Neural progenitor cell (in vitro differentiated cells): ENCODE measurements around the gene SLFN12L.

Experiments used
- CTCF ChIP-seq: fragments of 200-600 bp; sonication (generic); IDR thresholded peaks from 2 replicates; pipeline ENCODE4 v1.5.1; 2017; ENCODE audit warnings: antibody characterized with exemption, mild to moderate bottlenecking
- EZH2phosphoT487 ChIP-seq: fragments of 200-600 bp; sonication (generic); IDR thresholded peaks from 2 replicates; pipeline ENCODE4 v1.6.1; 2017; ENCODE audit warnings: antibody characterized with exemption

DNA sequence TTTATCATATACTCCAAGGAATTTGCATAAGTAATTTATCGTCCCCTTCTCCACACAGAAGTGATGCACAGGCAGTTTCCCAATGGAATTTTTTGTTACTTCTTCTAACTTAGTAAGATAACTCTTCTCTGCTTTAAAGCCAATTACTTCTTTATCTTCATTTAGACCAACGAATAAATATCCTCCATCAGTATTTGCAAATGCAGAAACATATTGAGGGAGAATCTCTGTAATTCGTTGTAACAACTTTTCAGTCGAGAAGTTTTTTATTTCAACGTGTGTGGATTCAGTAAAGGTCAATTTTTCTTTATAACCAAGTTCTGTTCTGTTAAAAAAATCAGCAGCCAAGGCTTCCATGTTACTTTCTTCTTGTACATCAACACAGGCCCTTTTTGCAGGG, 58.2 kb downstream of the SLFN12L start:
- TF ChIP-seq EZH2phosphoT487 (no peak), CTCF (no peak)
